T-helper 17 cell (primary cell): ENCODE measurements around the gene CD79A. TPM values are rescaled to one million over a fixed set of nuclear protein-coding genes. Genes with fewer than 3 reads are reported as not detected.
A peak's percentile ranks its signal among the peaks of the same experiment; 100 is the strongest.

Source experiments
- ATAC-seq: fragments of 150-1000 bp; cut with Tn5 transposase; 2 replicates; pipeline ENCODE4 v1.10.0; 2021; ENCODE audit warnings: mild to moderate bottlenecking, moderate library complexity
- DNase-seq, 3 donors: peaks; one replicate each; pipeline versions ENCODE4 v3.0.0 to v3.0.0-alpha.2; 2020 to 2021
- H3K9me3 ChIP-seq: one replicate; pipeline ENCODE4 v1.7.0; 2013; ENCODE audit warnings: low read length, mild to moderate bottlenecking; ENCODE audit not compliant: control insufficient read depth, poor library complexity, severe bottlenecking
- H3K27ac Mint-ChIP-seq: one replicate; pipeline ENCODE4 v1.8.0; 2022; ENCODE audit warnings: mild to moderate bottlenecking, moderate library complexity, mixed read lengths
- H3K27me3 Mint-ChIP-seq: one replicate; pipeline ENCODE4 v1.8.0; 2022; ENCODE audit warnings: mixed read lengths
- H3K36me3 Mint-ChIP-seq: one replicate; pipeline ENCODE4 v1.8.0; 2022; ENCODE audit warnings: low read depth, mixed read lengths
- H3K4me1 Mint-ChIP-seq: one replicate; pipeline ENCODE4 v1.8.0; 2022; ENCODE audit warnings: mild to moderate bottlenecking, mixed read lengths
- H3K4me3 Mint-ChIP-seq: one replicate; pipeline ENCODE4 v1.8.0; 2022; ENCODE audit warnings: mild to moderate bottlenecking, moderate library complexity, mixed read lengths
- total RNA-seq, 4 donors: library from RNA in 2 of 4; stranded (reverse) in 2 of 4; gene quantifications; one replicate each; pipeline ENCODE4 v1.2.3 and lab custom pipeline; 2022 to 2026

CD79A gene
- total RNA-seq, 2 donors from 2014 or later, result 1.6 to 27.3 TPM

- Mint-ChIP-seq H3K36me3 (peaks cover 17% of the 10 kb centered on the region), H3K27me3 (no peaks in the 10 kb centered on the region), H3K4me1 (peaks cover 61% of the 10 kb centered on the region), H3K27ac (peak overlapping the region; percentile 99), H3K4me3 (peak overlapping the region; percentile 99)
- DNase-seq (no peak), ATAC-seq (no peak)
- H3K9me3 ChIP-seq, result no peaks in the 10 kb centered on the region
These were observed 6.4 kb downstream of the CD79A start for GRCh38 chr19:41883463-41883820.

- peaks cover 65% of the 10 kb centered on the region for H3K4me1 Mint-ChIP-seq
- no peaks in the 10 kb centered on the region for H3K27me3 Mint-ChIP-seq
- peak overlapping the region; percentile 99 for H3K27ac Mint-ChIP-seq
- H3K9me3 ChIP-seq, result no peaks in the 10 kb centered on the region
- DNase-seq, result peak; percentile 64 to 72 (median 67)
- H3K4me3 Mint-ChIP-seq, result peak overlapping the region; percentile 99
- peaks cover 18% of the 10 kb centered on the region for H3K36me3 Mint-ChIP-seq
- ATAC-seq, result peak; percentile 73
These were observed 7.0 kb downstream of the CD79A start for GRCh38 chr19:41883821-41884733.

- peaks cover 19% of the 10 kb centered on the region for H3K36me3 Mint-ChIP-seq
- DNase-seq, result peak; percentile 27 to 55 (median 41)
- H3K4me3 Mint-ChIP-seq, result peak overlapping the region; percentile 99
- peak; percentile 49 for ATAC-seq
- H3K4me1 Mint-ChIP-seq, result peaks cover 61% of the 10 kb centered on the region
- H3K27me3 Mint-ChIP-seq, result no peaks in the 10 kb centered on the region
- H3K27ac Mint-ChIP-seq, result peak overlapping the region; percentile 99
- no peaks in the 10 kb centered on the region for H3K9me3 ChIP-seq
These were observed 10.0 kb downstream of the CD79A start for GRCh38 chr19:41886761-41887710.

GRCh38 chr19:41887711-41888382 is 10.8 kb downstream of the CD79A start:
- ATAC-seq, result peak; percentile 70
- Mint-ChIP-seq H3K36me3 (peaks cover 15% of the 10 kb centered on the region), H3K4me3 (peak overlapping the region; percentile 99)

GRCh38 chr19:41888926-41889325 is 11.8 kb downstream of the CD79A start:
- ATAC-seq, result no peak
- Mint-ChIP-seq H3K27ac (peak overlapping the region; percentile 99), H3K36me3 (peaks cover 13% of the 10 kb centered on the region), H3K4me1 (peaks cover 55% of the 10 kb centered on the region), H3K27me3 (no peaks in the 10 kb centered on the region), H3K4me3 (peak overlapping the region; percentile 99)
- DNase-seq, result no peak
- H3K9me3 ChIP-seq, result no peaks in the 10 kb centered on the region

More at GRCh38 chr19:41887711-41888382, 10.8 kb downstream of the CD79A start:
- no peaks in the 10 kb centered on the region for H3K9me3 ChIP-seq
- Mint-ChIP-seq H3K27ac (peak overlapping the region; percentile 99), H3K27me3 (no peaks in the 10 kb centered on the region), H3K4me1 (peaks cover 55% of the 10 kb centered on the region)
- peak; percentile 52 to 70 (median 64) for DNase-seq

GRCh38 chr19:41889896-41890295 is 12.8 kb downstream of the CD79A start:
- H3K27ac Mint-ChIP-seq, result peak overlapping the region; percentile 99
- DNase-seq (no peak), ATAC-seq (no peak)
- H3K4me3 Mint-ChIP-seq, result no peak overlapping the region
- H3K27me3 Mint-ChIP-seq, result no peaks in the 10 kb centered on the region
- H3K9me3 ChIP-seq, result no peaks in the 10 kb centered on the region
- H3K36me3 Mint-ChIP-seq, result peaks cover 12% of the 10 kb centered on the region
- H3K4me1 Mint-ChIP-seq, result peaks cover 50% of the 10 kb centered on the region

- H3K27ac Mint-ChIP-seq, result peak overlapping the region; percentile 99
- H3K36me3 Mint-ChIP-seq, result peaks cover 16% of the 10 kb centered on the region
- H3K4me1 Mint-ChIP-seq, result peaks cover 49% of the 10 kb centered on the region
- H3K9me3 ChIP-seq, result no peaks in the 10 kb centered on the region
- ATAC-seq (no peak), DNase-seq (no peak)
- H3K4me3 Mint-ChIP-seq, result no peak overlapping the region
- no peaks in the 10 kb centered on the region for H3K27me3 Mint-ChIP-seq
These were observed 13.9 kb downstream of the CD79A start for GRCh38 chr19:41890936-41891335.

GRCh38 chr19:41892173-41892902 is 15.3 kb downstream of the CD79A start:
- Mint-ChIP-seq H3K27me3 (no peaks in the 10 kb centered on the region), H3K36me3 (peaks cover 13% of the 10 kb centered on the region), H3K4me3 (no peak overlapping the region), H3K4me1 (peaks cover 39% of the 10 kb centered on the region), H3K27ac (peak overlapping the region; percentile 41)
- DNase-seq (no peak), ATAC-seq (no peak)
- H3K9me3 ChIP-seq, result no peaks in the 10 kb centered on the region

- DNase-seq (no peak), ATAC-seq (peak; percentile 20)
- H3K4me3 Mint-ChIP-seq, result peak overlapping the region; percentile 59
- H3K27ac Mint-ChIP-seq, result peak overlapping the region; percentile 62
- H3K36me3 Mint-ChIP-seq, result peaks cover 14% of the 10 kb centered on the region
- H3K27me3 Mint-ChIP-seq, result no peaks in the 10 kb centered on the region
- H3K4me1 Mint-ChIP-seq, result peaks cover 31% of the 10 kb centered on the region
- no peaks in the 10 kb centered on the region for H3K9me3 ChIP-seq
These were observed 16.8 kb downstream of the CD79A start for GRCh38 chr19:41893899-41894298.

- ATAC-seq, result no peak
- Mint-ChIP-seq H3K27ac (peak overlapping the region; percentile 62), H3K4me1 (peaks cover 31% of the 10 kb centered on the region)
These were observed 17.3 kb downstream of the CD79A start for GRCh38 chr19:41894350-41894749.

GRCh38 chr19:41895745-41896580 is 18.9 kb downstream of the CD79A start:
- no peaks in the 10 kb centered on the region for H3K27me3 Mint-ChIP-seq
- H3K4me3 Mint-ChIP-seq, result no peak overlapping the region
- ATAC-seq (peak; percentile 33), DNase-seq (no peak)
- peaks cover 17% of the 10 kb centered on the region for H3K36me3 Mint-ChIP-seq
- peaks cover 28% of the 10 kb centered on the region for H3K4me1 Mint-ChIP-seq
- H3K27ac Mint-ChIP-seq, result peak overlapping the region; percentile 86
- H3K9me3 ChIP-seq, result no peaks in the 10 kb centered on the region

More at GRCh38 chr19:41894350-41894749, 17.3 kb downstream of the CD79A start:
- Mint-ChIP-seq H3K36me3 (peaks cover 17% of the 10 kb centered on the region), H3K4me3 (peak overlapping the region; percentile 33), H3K27me3 (no peaks in the 10 kb centered on the region)
- no peak for DNase-seq
- H3K9me3 ChIP-seq, result no peaks in the 10 kb centered on the region
